AG04450 (cell line): ENCODE results near the gene NFKBIL1. TPM values are rescaled to one million over a fixed set of nuclear protein-coding genes. Genes with fewer than 3 reads are reported as not detected.

Experiments used
- CTCF ChIA-PET: fragments of 300-600, 350-600 bp; formaldehyde crosslinking; extraction: SDS; loops from one replicate; lab custom pipeline; 2022; ENCODE audit warnings: antibody characterized with exemption, inconsistent platforms; lab: Charles Lee
- POLR2A ChIA-PET: fragments of 350-600 bp; formaldehyde crosslinking; extraction: SDS; loops from one replicate; lab custom pipeline; 2021; ENCODE audit warnings: antibody characterized with exemption, inconsistent platforms; lab: Yijun Ruan, JAX
- DNase-seq: peaks from one replicate; pipeline ENCODE4 v3.0.0-alpha.2; 2011; ENCODE audit warnings: low read depth, low spot score
- H3K27ac ChIP-seq: one replicate; pipeline ENCODE4 v1.5.1; 2012; ENCODE audit warnings: low read depth, low read length, control low read depth
- H3K27me3 ChIP-seq: one replicate; pipeline ENCODE4 v1.6.0; 2012; ENCODE audit warnings: low read length; ENCODE audit not compliant: control insufficient read depth, insufficient read depth
- H3K4me3 ChIP-seq: 2 replicates; pipeline ENCODE4 v1.5.1; 2011; ENCODE audit warnings: mild to moderate bottlenecking, low read depth, low read length, control low read depth
- H3K9me3 ChIP-seq: 2 replicates; pipeline ENCODE4 v1.5.1; 2012; ENCODE audit warnings: low read length; ENCODE audit not compliant: control insufficient read depth, insufficient read depth
- CTCF ChIP-seq: IDR thresholded peaks from 2 replicates; pipeline ENCODE4 v1.5.1; 2011; ENCODE audit warnings: low read depth, low read length, control low read depth, inconsistent platforms
- polyA plus RNA-seq: library from polyadenylated mRNA; depleted of rRNA; stranded (reverse); fragments of >200 nt; gene quantifications from 2 replicates; pipeline ENCODE4 v1.2.3, GENCODE V29; 2011

NFKBIL1 gene
- polyA plus RNA-seq, 1 experiment: 5.1 TPM

- Histone ChIP-seq H3K4me3 (peak within 1 kb of the TSS; percentile 86), H3K9me3 (no peaks in the 10 kb centered on the region; the same call in 1 of the 2 replicates), H3K27me3 (peaks cover 2% of the 10 kb centered on the region), H3K27ac (no peak within 1 kb of the TSS)
- CTCF ChIA-PET: interaction anchor here (0.6 to 9.5 kb wide), 8 partner anchors 8 to 103 kb away, joined by 3 to 132 read pairs (median 12); partner anchors contain the start of genes ATP6V1G2 and NFKBIL1
- DNase-seq: no peak
- TF ChIP-seq CTCF: no peak
- POLR2A ChIA-PET: no interaction called here
These were observed 34.8 kb downstream of the NFKBIL1 start, which contains the start of gene LTB for GRCh38 chr6:31582230-31582643. TSS of gene LTB (minus strand) at chr6:31582424. CDS start at chr6:31582417, 7 bp downstream.

- no peak for DNase-seq
These were observed 38.1 kb downstream of the NFKBIL1 start for GRCh38 chr6:31585491-31585890.

GRCh38 chr6:31586008-31586407 is 38.6 kb downstream of the NFKBIL1 start, which contains the start of gene LST1:
TSS of gene LST1 (plus strand) at chr6:31586277. CDS start at chr6:31587300, 1,023 bp downstream.
- peaks cover 2% of the 10 kb centered on the region for H3K27me3 ChIP-seq
- H3K9me3 ChIP-seq: no peaks in the 10 kb centered on the region; the same call in 1 of the 2 replicates
- H3K27ac ChIP-seq: no peak within 1 kb of the TSS
- no peak for DNase-seq
- H3K4me3 ChIP-seq: no peak within 1 kb of the TSS
- no peak for TF ChIP-seq CTCF
- ChIA-PET CTCF (interaction anchor here (5.8 kb wide), 1 partner anchor 12 kb away, joined by 47 read pairs; no protein-coding TSS in a partner anchor), POLR2A (no interaction called here)

More at GRCh38 chr6:31585491-31585890, 38.1 kb downstream of the NFKBIL1 start:
- TF ChIP-seq CTCF: peak; percentile 33
- no peaks in the 10 kb centered on the region; the same call in 1 of the 2 replicates for H3K9me3 ChIP-seq
- no peak overlapping the region for H3K4me3 ChIP-seq
- POLR2A ChIA-PET: no interaction called here
- CTCF ChIA-PET: interaction anchor here (5.8 kb wide), 1 partner anchor 12 kb away, joined by 47 read pairs; no protein-coding TSS in a partner anchor
- peaks cover 2% of the 10 kb centered on the region for H3K27me3 ChIP-seq
- H3K27ac ChIP-seq: no peak overlapping the region

GRCh38 chr6:31586599-31587281 is 39.3 kb downstream of the NFKBIL1 start:
- no peak for DNase-seq
- no peak for TF ChIP-seq CTCF
- Histone ChIP-seq H3K4me3 (no peak overlapping the region), H3K9me3 (no peaks in the 10 kb centered on the region; the same call in 1 of the 2 replicates), H3K27ac (no peak overlapping the region), H3K27me3 (peaks cover 2% of the 10 kb centered on the region)
- POLR2A ChIA-PET: no interaction called here
- CTCF ChIA-PET: interaction anchor here (5.8 kb wide), 1 partner anchor 11 kb away, joined by 47 read pairs; no protein-coding TSS in a partner anchor
